T47D (cell line): ENCODE results near the gene HACE1.

Experiments used
- DNase-seq, 2 experiments: peaks; one replicate each; pipeline versions ENCODE4 v3.0.0 to v3.0.0-alpha.2; 2011 to 2012; ENCODE audit warnings: low read depth in 1 of 2, low spot score in 1 of 2
- JUND ChIP-seq: IDR thresholded peaks from 2 replicates; pipeline ENCODE4 v1.6.1; 2012; ENCODE audit warnings: low read depth
- in situ Hi-C: cut with HindIII; loops from 2 replicates; pipeline ENCODE4 v1.10.0; 2016; ENCODE audit warnings: low sequenced_read_pairs, low pct_unique_long_range_greater_than_20kb

Gene HACE1

DNA sequence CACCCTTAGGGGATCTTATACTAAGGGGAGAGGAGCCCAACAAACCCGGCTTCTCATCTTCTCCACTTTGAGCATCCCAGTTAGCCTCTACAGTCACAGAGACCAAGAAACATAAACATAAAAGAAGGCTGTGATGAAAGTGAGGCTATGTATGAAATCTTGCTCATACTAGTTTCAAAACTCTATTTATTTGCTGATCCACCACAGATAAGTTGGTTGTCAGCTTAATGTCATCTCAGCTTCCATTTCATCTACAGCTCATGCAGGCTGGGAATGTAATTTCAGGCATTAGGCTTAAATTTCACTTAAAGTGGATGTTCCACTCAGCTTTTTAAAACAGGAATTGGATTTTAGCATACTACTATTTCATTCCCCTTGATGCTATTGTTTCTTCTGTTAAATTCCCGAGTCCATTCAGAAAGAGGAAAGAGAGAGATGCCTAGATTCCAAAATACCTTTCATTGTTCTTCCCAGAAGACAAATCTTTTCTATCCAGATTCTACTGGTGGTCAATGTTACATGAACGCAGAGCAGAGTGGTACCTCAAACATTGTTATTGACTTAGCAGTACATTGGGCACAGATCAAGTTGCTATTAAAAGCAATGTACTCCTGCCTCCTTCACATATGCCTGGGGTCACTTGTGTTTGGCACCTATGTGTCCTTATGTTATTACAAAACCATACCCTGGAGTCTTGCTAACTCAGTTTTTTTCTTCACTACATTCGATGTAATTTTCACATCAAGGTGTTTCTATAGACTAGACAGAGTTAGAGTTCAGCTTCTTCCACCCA lies 149.0 kb downstream of the HACE1 start:
- peak in 1 of 2 experiments; percentile 17 for DNase-seq
- TF ChIP-seq JUND: no peak
- in situ Hi-C loops: no loop called here

- TF ChIP-seq JUND: no peak
- in situ Hi-C loops: no loop called here
- no peak for DNase-seq
Observed at GRCh38 chr6:104705916-104706442, 153.7 kb downstream of the HACE1 start.

DNA sequence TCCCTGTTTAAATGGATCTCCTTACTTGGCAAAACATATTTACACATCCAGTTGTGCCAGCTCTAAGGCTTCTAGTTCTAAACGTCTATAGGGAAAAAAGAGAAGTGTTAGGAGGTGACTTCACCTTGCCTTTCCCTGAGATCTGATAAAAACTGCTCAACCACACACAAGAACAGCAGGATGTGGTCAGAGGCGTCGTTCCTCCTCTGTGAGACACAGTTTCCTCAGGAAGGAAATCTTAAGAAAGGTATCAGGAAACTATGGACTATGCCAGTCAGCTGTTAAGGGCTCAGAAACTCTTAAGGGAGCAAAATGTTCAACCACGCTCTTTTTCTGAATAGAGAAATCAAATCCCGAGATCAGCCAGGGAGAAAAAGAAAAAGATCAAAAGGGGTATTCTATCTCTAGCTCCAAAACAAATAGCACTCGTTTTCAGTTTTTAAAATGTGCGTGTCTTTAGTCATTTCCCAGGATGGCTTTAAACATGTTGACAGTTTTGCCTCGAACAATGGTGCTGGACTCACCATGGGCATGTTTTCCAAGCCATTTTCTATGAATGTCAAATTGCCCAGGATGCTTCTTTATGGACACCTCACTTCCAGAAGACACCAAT lies 154.5 kb downstream of the HACE1 start:
- in situ Hi-C loops: no loop called here
- TF ChIP-seq JUND: no peak
- DNase-seq: peak in 1 of 2 experiments; percentile 45

DNA sequence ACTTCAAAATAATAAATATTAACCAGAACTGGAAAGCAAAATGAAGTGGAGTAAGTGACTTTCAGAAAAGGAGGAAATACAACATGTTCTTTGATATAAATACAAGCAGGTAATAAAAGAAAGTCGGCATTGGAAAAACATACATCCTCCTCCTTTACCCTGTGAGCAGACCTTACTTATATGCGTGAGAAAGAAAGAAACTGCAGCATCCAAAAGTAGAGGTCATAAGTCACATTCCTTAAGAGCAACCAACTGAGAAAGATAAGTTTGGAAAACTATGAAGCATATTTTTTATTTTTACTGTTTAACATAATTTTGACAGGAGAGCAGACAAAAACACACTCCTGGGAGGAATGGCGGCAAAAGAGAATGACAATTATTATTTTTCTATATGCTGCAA lies 155.5 kb downstream of the HACE1 start:
- no peak for TF ChIP-seq JUND
- in situ Hi-C loops: no loop called here
- no peak for DNase-seq

GRCh38 chr6:104702126-104702841 lies 157.4 kb downstream of the HACE1 start:
- no peak for TF ChIP-seq JUND
- in situ Hi-C loops: no loop called here
- no peak for DNase-seq

GRCh38 chr6:104700371-104701185 lies 159.1 kb downstream of the HACE1 start:
- peak in 1 of 2 experiments; percentile 8 for DNase-seq
- in situ Hi-C loops: no loop called here
- no peak for TF ChIP-seq JUND

DNA sequence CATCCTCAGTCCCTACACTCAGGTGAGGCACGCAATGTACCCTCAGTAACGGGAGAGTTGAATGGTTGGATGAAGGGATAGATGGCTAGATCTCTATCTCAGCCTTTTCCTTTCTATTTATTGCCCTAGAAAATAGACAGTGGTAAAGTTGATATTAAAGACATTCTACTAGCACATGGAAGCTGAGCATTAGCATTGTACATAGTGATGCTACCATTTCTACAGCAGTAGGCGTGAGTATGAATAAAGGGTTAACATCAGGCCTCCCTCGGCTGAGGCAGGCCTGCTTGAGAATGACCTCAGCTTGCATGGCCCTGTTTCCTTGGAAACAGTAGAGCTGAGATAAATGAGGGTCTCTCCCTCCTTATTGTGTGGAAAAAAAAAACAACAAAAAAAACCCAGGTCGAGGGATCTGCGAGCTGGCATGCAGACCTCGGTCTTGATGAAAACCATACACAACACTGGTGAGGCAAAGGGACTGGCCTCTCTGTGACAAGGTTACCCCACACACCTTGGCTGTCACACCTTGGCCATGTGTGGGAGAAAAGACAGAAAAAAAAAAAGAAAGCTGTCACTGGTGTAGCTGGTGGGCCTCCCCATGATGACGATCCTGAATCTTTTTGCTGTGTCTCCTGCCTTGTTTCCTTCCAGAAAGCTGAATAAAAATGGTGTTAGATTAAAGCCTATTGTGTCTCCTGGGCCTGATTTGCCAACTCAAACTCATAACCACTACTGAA lies 160.0 kb downstream of the HACE1 start:
- in situ Hi-C loops: no loop called here
- no peak for TF ChIP-seq JUND
- no peak for DNase-seq

DNA sequence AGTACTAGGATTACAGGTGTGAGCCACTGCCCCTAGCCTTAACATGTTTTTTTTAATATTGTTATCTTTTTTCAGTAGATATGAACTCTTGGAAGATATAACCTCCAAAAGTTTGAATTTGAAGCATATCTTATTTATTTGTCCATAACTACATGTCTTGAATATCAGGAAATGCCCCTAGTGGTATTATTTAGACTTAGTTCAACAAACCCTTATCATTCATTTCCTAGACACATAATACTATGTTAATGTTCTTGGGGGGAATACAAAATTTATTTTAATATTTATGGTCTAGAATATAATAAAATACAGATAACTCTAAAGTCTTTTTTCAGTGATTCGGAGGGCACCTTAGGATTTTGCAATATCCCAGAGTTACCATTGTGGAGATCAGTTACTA lies 160.7 kb downstream of the HACE1 start:
- no peak for DNase-seq
- TF ChIP-seq JUND: no peak
- in situ Hi-C loops: no loop called here

DNA sequence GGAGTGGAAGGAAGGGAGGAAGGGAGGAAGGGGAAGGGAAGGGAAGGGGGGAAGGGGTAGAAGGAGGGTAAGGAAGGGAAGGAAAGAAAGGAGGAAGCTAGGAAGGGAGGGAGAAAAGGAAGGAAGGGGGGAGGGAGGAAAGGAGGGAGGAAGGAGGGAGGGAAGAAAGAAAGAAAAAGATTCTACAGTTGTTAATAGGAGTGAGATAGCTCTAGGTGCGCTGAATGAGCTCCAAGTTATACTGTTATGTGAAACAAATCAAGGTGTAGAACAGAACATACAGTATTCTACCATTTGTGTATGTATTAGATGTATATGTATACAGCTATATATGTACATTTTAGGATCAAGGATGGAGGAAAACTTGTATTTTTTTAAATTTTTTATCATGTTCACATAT lies 167.7 kb downstream of the HACE1 start:
- TF ChIP-seq JUND: no peak
- in situ Hi-C loops: no loop called here
- no peak for DNase-seq

DNA sequence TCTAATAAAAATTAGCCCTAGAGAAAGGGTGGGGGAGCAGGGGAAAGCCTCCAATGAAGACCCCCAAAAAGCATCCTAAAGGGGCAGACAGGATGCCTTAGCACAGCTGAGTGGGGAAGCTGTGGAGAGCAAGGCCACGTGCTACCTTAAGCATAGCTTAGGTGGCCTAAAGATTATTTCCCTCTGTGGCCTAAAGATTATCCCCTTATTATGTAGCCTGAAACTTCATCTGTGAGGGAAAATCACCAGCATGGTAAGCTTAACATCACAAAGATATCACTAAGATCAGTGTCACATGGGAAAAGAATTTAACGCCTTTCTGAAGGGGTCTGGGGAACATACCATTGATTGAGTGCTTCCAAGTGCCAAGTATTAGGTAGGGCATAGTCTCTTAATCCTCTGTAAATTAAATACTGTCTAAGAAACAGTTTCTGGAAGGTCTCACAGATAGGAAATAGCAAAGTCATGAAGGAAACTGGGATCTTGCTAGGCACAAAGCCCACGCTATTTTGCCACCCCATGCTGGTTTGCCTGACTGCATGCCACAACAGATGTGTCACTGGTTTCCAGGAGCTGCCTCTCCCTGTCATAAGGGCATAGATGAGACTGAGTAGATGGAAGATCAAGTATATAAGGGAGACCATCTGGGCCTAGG lies 170.0 kb downstream of the HACE1 start:
- no peak for TF ChIP-seq JUND
- in situ Hi-C loops: no loop called here
- DNase-seq: no peak

DNA sequence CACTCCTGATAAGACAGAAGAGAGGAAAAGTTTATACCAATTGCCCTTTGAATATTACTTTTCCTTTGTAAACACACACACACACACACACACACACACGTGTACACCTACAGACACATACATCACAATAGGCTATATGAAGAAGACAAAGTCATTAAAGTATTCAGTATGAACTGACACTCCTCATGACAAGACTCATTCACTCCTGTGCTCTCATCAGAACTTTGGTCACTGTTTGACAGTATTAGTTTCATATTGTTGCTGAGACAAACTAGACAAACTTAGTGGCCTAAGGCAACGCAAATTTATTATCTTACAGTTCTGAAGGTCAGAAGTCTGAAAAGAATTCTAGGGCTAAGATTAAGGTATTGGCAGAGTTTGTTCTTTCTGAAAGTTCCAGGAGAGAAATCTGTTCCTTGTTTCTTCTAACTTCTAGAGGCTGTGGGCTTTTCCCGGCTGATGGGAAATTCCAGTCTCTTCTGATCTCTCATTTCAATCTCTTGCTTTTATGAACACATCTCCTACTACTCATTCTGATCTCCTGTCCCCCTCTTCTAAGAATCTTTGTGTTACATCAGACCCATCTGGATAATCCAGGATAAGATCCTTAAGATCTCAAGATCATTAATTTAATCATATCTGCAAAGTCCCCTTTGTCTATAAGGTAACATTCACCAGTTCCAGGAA lies 171.3 kb downstream of the HACE1 start:
- no peak for DNase-seq
- in situ Hi-C loops: no loop called here
- TF ChIP-seq JUND: no peak
